Chondrocyte (in vitro differentiated cells): ENCODE measurements around the gene STUB1. TPM values are rescaled to one million over a fixed set of nuclear protein-coding genes. Genes with fewer than 3 reads are reported as not detected.

Experiments
- DNase-seq: peaks from one replicate; pipeline ENCODE4 v3.0.0; 2021; ENCODE audit warnings: mixed read lengths, low spot score
- H3K27ac Mint-ChIP-seq: one replicate; pipeline ENCODE4 v1.8.0; 2021; ENCODE audit warnings: mild to moderate bottlenecking, moderate library complexity, mixed read lengths; ENCODE audit not compliant: unreplicated experiment
- H3K27me3 Mint-ChIP-seq: 2 replicates; pipeline ENCODE4 v1.8.0; 2021; ENCODE audit warnings: low read depth, mixed read lengths
- H3K36me3 Mint-ChIP-seq: 2 replicates; pipeline ENCODE4 v1.8.0; 2021; ENCODE audit warnings: low read depth, mixed read lengths
- H3K4me1 Mint-ChIP-seq: 2 replicates; pipeline ENCODE4 v1.8.0; 2021; ENCODE audit warnings: low read depth, mild to moderate bottlenecking, mixed read lengths
- H3K4me3 Mint-ChIP-seq: one replicate; pipeline ENCODE4 v1.8.0; 2021; ENCODE audit warnings: mild to moderate bottlenecking, moderate library complexity, mixed read lengths; ENCODE audit not compliant: unreplicated experiment
- H3K9me3 Mint-ChIP-seq: 2 replicates; pipeline ENCODE4 v1.8.0; 2021; ENCODE audit warnings: low read depth, mixed read lengths
- CTCF ChIP-seq: fragments of 200-600 bp; sonication (generic); IDR thresholded peaks from 2 replicates; pipeline ENCODE4 v1.5.0; 2021; ENCODE audit warnings: antibody characterized with exemption, mild to moderate bottlenecking, moderate library complexity
- total RNA-seq: library from RNA; stranded (reverse); gene quantifications from 3 replicates; pipeline ENCODE4 v1.2.1, GENCODE V29; 2021

Gene STUB1
- total RNA-seq, 1 donor from 2014 or later, result 89.7 TPM

- H3K4me3 Mint-ChIP-seq, result no peak overlapping the region
- no peak for TF ChIP-seq CTCF
- H3K27me3 Mint-ChIP-seq, result no peaks in the 10 kb centered on the region
- peaks cover 3% of the 10 kb centered on the region for H3K4me1 Mint-ChIP-seq
- H3K36me3 Mint-ChIP-seq, result peaks cover 3% of the 10 kb centered on the region
- H3K9me3 Mint-ChIP-seq, result no peaks in the 10 kb centered on the region
- DNase-seq, result no peak
- H3K27ac Mint-ChIP-seq, result no peak overlapping the region
These were observed 50.7 kb downstream of the STUB1 start for GRCh38 chr16:730666-731509.

- no peak overlapping the region for H3K4me3 Mint-ChIP-seq
- H3K36me3 Mint-ChIP-seq, result peaks cover 3% of the 10 kb centered on the region
- H3K27ac Mint-ChIP-seq, result no peak overlapping the region
- no peaks in the 10 kb centered on the region for H3K4me1 Mint-ChIP-seq
- no peaks in the 10 kb centered on the region for H3K27me3 Mint-ChIP-seq
- DNase-seq, result no peak
- no peak for TF ChIP-seq CTCF
- H3K9me3 Mint-ChIP-seq, result no peaks in the 10 kb centered on the region
These were observed 52.1 kb downstream of the STUB1 start for GRCh38 chr16:732332-732731.

Other genes starting within 250 kb of the STUB1 start
- gene CAPN15, start 152.7 kb upstream of the STUB1 start, total RNA-seq, result 28.8 to 32.0 TPM (median 29.7 TPM) in 3 replicates
- gene PRR35, start 120.0 kb upstream of the STUB1 start, total RNA-seq, result not detected in 3 replicates
- not detected in 3 replicates for gene NHLRC4, start 113.4 kb upstream of the STUB1 start, total RNA-seq
- 34.1 to 57.1 TPM (median 37.3 TPM) in 3 replicates for gene PIGQ, start 110.4 kb upstream of the STUB1 start, total RNA-seq
- gene RAB40C, start 90.3 kb upstream of the STUB1 start, total RNA-seq, result 15.2 to 19.6 TPM (median 19.6 TPM) in 3 replicates
- gene WFIKKN1, start 49.4 kb upstream of the STUB1 start, total RNA-seq, result 0.36 to 0.56 TPM (median 0.47 TPM) in 3 replicates
- gene METTL26, start 44.1 kb upstream of the STUB1 start, total RNA-seq, result 58.9 to 68.5 TPM (median 68.1 TPM) in 3 replicates
- gene MCRIP2, start 38.6 kb upstream of the STUB1 start, total RNA-seq, result 10.4 to 16.9 TPM (median 15.3 TPM) in 3 replicates
- gene WDR90, start 31.0 kb upstream of the STUB1 start, total RNA-seq, result 17.0 to 36.6 TPM (median 19.2 TPM) in 3 replicates
- 101 to 109 TPM (median 106 TPM) in 3 replicates for gene RHOT2, start 12.3 kb upstream of the STUB1 start, total RNA-seq
- 1.9 to 3.5 TPM (median 3.0 TPM) in 3 replicates for gene RHBDL1, start 4.7 kb upstream of the STUB1 start, total RNA-seq
- gene JMJD8, start 3.9 kb downstream of the STUB1 start, total RNA-seq, result 38.8 to 56.5 TPM (median 39.2 TPM) in 3 replicates
- 12.6 to 17.7 TPM (median 13.7 TPM) in 3 replicates for gene WDR24, start 10.0 kb downstream of the STUB1 start, total RNA-seq
- 0.53 to 0.87 TPM (median 0.82 TPM) in 3 replicates for gene FBXL16, start 25.4 kb downstream of the STUB1 start, total RNA-seq
- 50.7 to 62.3 TPM (median 58.5 TPM) in 3 replicates for gene METRN, start 34.7 kb downstream of the STUB1 start, total RNA-seq
- 31.6 to 42.4 TPM (median 38.2 TPM) in 3 replicates for gene ANTKMT, start 40.7 kb downstream of the STUB1 start, total RNA-seq
- gene CCDC78, start 46.0 kb downstream of the STUB1 start, total RNA-seq, result 1.8 to 3.9 TPM (median 2.5 TPM) in 3 replicates
- 7.9 to 20.6 TPM (median 15.0 TPM) in 3 replicates for gene HAGHL, start 46.7 kb downstream of the STUB1 start, total RNA-seq
- gene CIAO3, start 60.6 kb downstream of the STUB1 start, total RNA-seq, result 20.5 to 26.6 TPM (median 22.1 TPM) in 3 replicates
- gene MSLN, start 80.3 kb downstream of the STUB1 start, total RNA-seq, result 0.41 TPM in 1 of 3 replicates, not detected in the others
- 17.6 to 21.6 TPM (median 19.6 TPM) in 3 replicates for gene RPUSD1, start 108.0 kb downstream of the STUB1 start, total RNA-seq
- gene CHTF18, start 108.2 kb downstream of the STUB1 start, total RNA-seq, result 12.8 to 35.9 TPM (median 13.3 TPM) in 3 replicates
- gene GNG13, start 120.3 kb downstream of the STUB1 start, total RNA-seq, result not detected in 3 replicates